Fibroblast of lung (primary cell): Measurements from ENCODE around the gene CCDC87. TPM values are rescaled to one million over a fixed set of nuclear protein-coding genes. Genes with fewer than 3 reads are reported as not detected.

Experiments used
- polyA plus RNA-seq, 2 donors: library from polyadenylated mRNA; depleted of rRNA in 1 of 2; stranded (reverse) in 1 of 2; unstranded in 1 of 2; fragments of >200 nt; gene quantifications; 2 replicates each; pipeline ENCODE4 v1.2.1, GENCODE V29; 2011 to 2012; ENCODE audit warnings: missing spikeins in 1 of 2
- total RNA-seq: library from RNA; depleted of rRNA; stranded (reverse); fragments of >200 nt; gene quantifications from 2 replicates; pipeline ENCODE4 v1.2.1, GENCODE V29; 2014

CCDC87 gene
- total and polyA plus RNA-seq, 2 donors (not counting 1 experiment from before 2014, with no cell fraction given), result 0.11 to 0.33 TPM

Other genes with a start within 250 kb of the CCDC87 start
- 43.9 and 50.6 TPM in 2 replicates for gene BRMS1, start 248.0 kb downstream of the CCDC87 start, total RNA-seq
- gene BRMS1, start 248.0 kb downstream of the CCDC87 start, polyA plus RNA-seq, result 25.7 and 41.6 TPM in 2 replicates
- gene B4GAT1, start 245.4 kb downstream of the CCDC87 start, total RNA-seq, result 34.7 and 48.9 TPM in 2 replicates
- gene B4GAT1, start 245.4 kb downstream of the CCDC87 start, polyA plus RNA-seq, result 13.1 and 15.7 TPM in 2 replicates
- gene SLC29A2, start 221.3 kb downstream of the CCDC87 start, total RNA-seq, result under 0.01 and 0.17 TPM in 2 replicates
- 0.15 and 1.7 TPM in 2 replicates for gene SLC29A2, start 221.3 kb downstream of the CCDC87 start, polyA plus RNA-seq
- gene NPAS4, start 172.0 kb downstream of the CCDC87 start, total RNA-seq, result not detected in 2 replicates
- gene NPAS4, start 172.0 kb downstream of the CCDC87 start, polyA plus RNA-seq, result 0.08 and 0.16 TPM in 2 replicates
- gene MRPL11, start 154.2 kb downstream of the CCDC87 start, total RNA-seq, result 32.7 and 39.3 TPM in 2 replicates
- gene MRPL11, start 154.2 kb downstream of the CCDC87 start, polyA plus RNA-seq, result 35.7 and 55.9 TPM in 2 replicates
- gene PELI3, start 126.2 kb downstream of the CCDC87 start, total RNA-seq, result 16.2 and 20.3 TPM in 2 replicates
- gene PELI3, start 126.2 kb downstream of the CCDC87 start, polyA plus RNA-seq, result 5.0 and 5.1 TPM in 2 replicates
- 28.2 and 39.6 TPM in 2 replicates for gene DPP3, start 112.6 kb downstream of the CCDC87 start, total RNA-seq
- gene DPP3, start 112.6 kb downstream of the CCDC87 start, polyA plus RNA-seq, result 33.6 and 42.1 TPM in 2 replicates
- 20.3 and 20.5 TPM in 2 replicates for gene BBS1, start 82.4 kb downstream of the CCDC87 start, total RNA-seq
- gene BBS1, start 82.4 kb downstream of the CCDC87 start, polyA plus RNA-seq, result 11.6 and 16.5 TPM in 2 replicates
- gene ZDHHC24, start 47.0 kb downstream of the CCDC87 start, total RNA-seq, result 8.7 and 11.6 TPM in 2 replicates
- 5.1 and 6.0 TPM in 2 replicates for gene ZDHHC24, start 47.0 kb downstream of the CCDC87 start, polyA plus RNA-seq
- gene ACTN3, start 46.2 kb downstream of the CCDC87 start, total RNA-seq, result under 0.01 TPM in 1 of 2 replicates, not detected in the other
- gene ACTN3, start 46.2 kb downstream of the CCDC87 start, polyA plus RNA-seq, result 0.02 TPM in 1 of 2 replicates, not detected in the other
- gene CTSF, start 24.5 kb downstream of the CCDC87 start, total RNA-seq, result 26.6 and 55.0 TPM in 2 replicates
- gene CTSF, start 24.5 kb downstream of the CCDC87 start, polyA plus RNA-seq, result 8.6 and 17.1 TPM in 2 replicates
- gene CCS, start 122 bp upstream of the CCDC87 start, total RNA-seq, result 41.6 and 42.4 TPM in 2 replicates
- gene CCS, start 122 bp upstream of the CCDC87 start, polyA plus RNA-seq, result 16.9 and 22.5 TPM in 2 replicates
- 14.1 and 27.6 TPM in 2 replicates for gene RBM14, start 23.6 kb upstream of the CCDC87 start, total RNA-seq
- gene RBM14, start 23.6 kb upstream of the CCDC87 start, polyA plus RNA-seq, result 13.2 and 25.4 TPM in 2 replicates
- gene RBM4, start 45.6 kb upstream of the CCDC87 start, total RNA-seq, result 91.2 and 105 TPM in 2 replicates
- gene RBM4, start 45.6 kb upstream of the CCDC87 start, polyA plus RNA-seq, result 161 and 193 TPM in 2 replicates
- gene RBM4B, start 84.8 kb upstream of the CCDC87 start, total RNA-seq, result 28.0 and 28.4 TPM in 2 replicates
- gene RBM4B, start 84.8 kb upstream of the CCDC87 start, polyA plus RNA-seq, result 24.6 and 27.8 TPM in 2 replicates
- gene SPTBN2, start 136.2 kb upstream of the CCDC87 start, total RNA-seq, result 0.51 and 0.99 TPM in 2 replicates
- gene SPTBN2, start 136.2 kb upstream of the CCDC87 start, polyA plus RNA-seq, result 0.09 and 0.53 TPM in 2 replicates